Astrocyte of the hippocampus (primary cell): Measurements from ENCODE around the gene CHP1.
"Not testable (repeated sequence)": the region's sequence is repeated elsewhere in the genome, so short reads cannot be mapped to it uniquely, and the experiment has no call there.

Experiments used
- DNase-seq: peaks from one replicate; pipeline ENCODE4 v3.0.0; 2011; ENCODE audit warnings: low read depth, low spot score

The CHP1 gene

DNA sequence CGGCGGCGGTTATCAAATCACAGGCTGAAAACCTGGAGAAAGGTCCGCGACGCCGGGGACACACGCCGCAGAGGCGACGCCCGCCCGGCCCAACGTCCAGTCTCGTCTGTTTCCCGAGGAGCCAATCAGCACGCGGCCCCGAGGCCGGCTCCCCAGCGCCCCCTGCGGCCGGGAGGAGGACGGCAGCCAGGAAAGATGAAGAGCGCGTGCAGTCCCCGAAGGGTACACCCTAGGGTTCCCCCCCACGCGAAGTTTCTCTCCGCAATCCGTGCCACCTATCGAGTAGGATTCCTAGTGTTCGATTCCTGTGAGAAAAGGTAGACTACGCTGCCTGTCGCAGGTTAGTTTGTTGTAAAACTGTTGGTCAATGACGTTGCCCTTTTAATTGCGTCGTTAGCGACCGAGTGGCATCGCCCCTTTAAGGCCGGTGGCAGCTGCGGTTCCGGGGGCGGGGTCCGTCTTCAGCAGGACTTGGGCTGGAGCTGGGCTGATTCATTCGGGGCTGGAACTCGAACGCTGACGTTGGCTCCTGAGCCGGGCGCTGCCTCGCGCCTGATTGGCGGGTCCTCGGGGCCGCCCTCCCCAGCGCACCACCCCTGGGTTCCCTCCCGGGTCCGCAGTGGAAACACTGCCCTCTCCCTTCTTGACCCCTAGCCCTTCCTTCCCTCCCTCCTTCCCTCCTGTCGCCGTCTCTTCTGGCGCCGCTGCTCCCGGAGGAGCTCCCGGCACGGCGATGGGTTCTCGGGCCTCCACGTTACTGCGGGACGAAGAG lies at the start of gene CHP1, which contains the start of gene EXD1:
CHP1 (plus strand) TSS at position 619 of the 772 bp plus-strand sequence; CDS start at position 734, 115 bp downstream.
EXD1 (minus strand) TSS at position 108 of the 772 bp plus-strand sequence. CDS start 4,182 bp downstream, outside the sequence.
- peak; percentile 99 for DNase-seq

DNA sequence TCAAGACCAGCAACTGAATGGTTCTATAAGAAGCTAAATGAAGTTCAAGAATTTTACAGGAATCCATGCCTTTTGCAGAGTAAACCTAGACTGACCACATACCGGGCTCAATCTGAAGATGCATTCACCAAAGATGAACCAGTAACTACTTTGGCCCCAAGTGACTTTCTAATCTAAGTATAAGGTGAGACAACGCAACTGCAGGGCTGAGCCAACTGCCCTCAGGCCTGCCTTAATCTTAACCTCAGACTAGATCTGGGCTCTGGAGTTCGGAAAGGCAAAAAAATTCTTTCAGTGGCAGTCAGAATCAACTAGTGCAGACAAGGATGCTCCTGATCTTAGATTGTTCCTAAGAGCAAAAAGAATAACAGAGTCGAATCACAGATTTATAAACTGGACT lies 48.8 kb upstream of the CHP1 start:
- no peak for DNase-seq

DNA sequence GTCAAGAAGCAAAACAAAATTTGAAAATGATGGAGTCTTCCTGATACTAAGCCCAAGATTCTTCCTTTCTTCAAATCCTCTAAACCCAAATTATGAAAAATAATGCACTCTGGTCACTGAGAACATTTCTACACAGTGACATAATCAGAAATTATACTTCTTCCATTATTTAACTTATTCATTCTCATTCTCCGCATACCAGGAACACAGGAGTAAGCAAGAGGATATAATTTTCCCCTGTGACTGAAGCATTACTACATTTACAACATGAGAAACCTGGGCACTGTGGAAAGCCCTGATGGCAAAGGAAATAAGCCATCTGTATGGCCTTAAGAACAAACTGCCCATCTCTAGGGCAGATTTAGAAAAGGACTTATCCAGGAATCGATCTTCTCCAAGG lies 47.5 kb upstream of the CHP1 start:
- DNase-seq = peak; percentile 32

DNA sequence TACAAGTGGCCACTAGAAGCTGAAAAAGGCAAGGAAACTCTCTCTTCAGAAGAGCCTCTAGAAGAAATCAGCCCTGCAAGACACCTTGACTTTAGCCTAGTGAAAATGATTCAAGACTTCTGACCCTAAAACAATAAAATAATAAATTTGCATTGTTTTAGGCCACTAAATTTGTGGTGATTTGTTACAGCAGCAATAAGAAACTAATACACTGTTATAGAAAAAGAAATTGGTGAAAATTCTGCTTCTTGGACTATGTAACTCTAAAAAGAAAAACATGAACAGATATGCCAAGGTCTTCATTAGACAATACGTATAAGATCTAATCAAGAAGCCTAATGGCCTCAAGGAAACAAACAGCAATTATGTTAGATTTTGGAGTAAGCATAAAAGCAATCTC lies 36.6 kb upstream of the CHP1 start:
- no peak for DNase-seq

DNA sequence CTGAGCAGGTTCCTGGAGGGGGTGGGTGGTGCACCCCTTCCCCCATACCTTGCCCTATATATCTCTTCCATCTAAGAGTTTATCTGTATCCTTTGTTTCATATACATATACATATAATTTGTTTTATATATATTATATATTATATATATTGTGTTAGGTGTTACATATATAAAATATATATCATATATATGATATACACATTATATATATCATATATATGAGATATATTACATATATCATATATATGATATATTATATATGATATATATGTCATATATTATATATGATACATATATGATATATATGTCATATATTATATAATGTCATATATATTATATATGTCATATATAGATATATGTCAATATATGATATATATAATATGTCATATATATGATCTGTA lies 31.6 kb upstream of the CHP1 start:
- DNase-seq = no peak

DNA sequence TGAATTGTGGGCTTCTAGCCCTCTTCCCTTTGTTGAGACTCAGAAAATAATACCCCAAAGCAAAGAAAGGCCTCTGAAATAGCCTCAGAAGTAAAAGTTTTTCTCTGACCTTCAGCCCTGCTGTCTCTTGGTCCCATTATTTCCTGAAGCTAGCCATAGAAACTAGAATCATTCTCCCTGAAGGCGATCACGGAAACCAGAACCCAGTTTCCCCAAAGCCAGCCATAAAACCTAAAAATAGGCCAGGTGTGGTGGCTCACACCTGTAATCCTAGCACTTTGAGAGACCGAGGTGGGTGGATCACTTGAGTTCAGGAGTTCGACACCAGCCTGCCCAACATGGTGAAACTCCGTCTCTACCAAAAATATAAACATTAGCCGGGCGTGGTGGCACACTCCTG lies 27.7 kb upstream of the CHP1 start:
- DNase-seq = no peak

DNA sequence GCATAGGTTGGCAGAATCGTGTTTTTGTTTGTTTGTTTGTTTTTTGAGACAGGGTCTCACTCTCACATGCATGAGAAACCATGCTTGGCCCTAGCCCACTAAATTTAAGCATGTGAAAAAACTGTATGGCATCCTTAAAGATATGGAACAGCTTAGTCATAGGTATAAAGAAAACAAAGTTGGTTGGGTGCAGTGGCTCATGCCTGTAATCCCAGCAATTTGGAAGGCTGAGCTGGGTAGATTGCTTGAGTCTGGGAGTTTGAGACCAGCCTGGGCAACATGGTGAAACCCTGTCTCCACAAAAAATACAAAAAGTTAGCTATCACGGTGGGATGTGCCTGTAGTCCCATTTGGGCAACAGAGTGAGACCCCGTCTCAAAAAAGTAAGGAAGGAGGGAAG lies 25.8 kb upstream of the CHP1 start:
- DNase-seq = no peak

DNA sequence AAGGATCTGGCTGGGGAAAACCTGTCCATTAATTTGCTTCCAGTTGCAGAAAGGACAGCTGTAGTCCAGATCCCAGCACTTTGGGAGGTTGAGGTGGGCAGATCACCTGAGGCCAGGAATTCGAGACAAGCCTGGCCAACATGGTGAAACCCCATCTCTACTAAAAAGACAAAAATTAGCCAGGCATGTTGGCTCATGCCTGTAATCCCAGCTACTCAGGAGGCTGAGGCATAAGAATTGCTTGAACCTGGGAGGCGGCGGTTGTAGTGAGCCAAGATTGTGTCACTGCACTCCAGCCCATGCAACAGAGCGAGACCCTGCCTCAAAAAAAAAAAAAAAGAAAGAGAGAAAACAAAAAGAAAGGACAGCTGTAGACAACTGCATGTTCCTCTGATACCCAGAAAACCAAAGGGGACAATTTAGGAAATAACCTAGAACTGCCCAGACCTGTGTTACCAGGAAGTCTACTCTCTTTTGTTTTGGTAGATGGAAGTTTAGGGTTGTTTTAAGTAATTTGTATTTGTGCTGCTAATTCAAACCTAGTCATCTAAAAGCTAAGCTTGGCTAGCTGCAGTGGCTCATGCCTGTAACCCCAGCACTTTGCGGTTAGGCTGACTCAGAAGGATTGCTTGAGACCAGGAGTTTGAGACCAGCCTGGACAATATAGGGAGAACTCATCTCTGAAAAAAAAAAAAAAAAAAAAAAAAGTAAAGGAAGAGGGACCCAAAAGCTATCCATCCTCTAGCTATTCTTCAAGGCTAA lies 23.2 kb upstream of the CHP1 start:
- DNase-seq = peak; percentile 17

DNA sequence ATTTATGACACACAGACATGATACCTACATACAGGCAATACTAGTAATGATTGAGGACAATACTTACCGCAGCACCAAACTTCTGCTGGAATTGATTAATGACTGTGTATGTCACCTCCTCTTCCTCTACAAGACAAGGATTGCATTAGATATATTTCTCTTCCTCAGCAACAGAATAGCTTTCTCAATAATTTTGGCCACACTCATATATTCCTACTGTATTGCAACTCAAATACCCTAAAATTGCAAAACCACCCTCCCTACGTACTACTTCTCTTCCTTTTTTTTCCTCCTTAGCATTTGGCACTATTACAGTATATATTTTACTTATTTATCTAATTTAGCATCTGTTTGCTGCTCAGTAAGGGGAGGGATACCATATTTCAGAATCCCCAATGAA lies 15.4 kb upstream of the CHP1 start:
- DNase-seq = no peak

DNA sequence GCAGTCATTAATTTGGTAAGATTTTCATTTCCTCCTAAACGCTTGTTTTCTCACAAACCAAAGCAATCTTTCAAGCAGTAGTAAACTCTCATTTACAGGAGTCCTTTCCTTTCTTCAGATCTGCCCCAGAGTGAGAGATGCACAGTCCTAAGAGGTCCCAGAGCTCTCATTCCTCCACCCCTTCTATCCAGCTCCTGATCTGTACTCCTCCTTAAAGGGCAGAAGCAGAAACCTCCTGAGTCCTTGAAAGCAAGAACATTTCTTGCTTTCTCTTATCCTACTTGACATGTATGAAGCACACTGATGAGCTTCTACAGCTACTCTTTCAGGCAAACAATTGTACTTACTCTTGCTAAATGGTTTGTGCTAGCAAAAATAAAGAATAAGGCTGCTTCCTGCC lies 12.2 kb upstream of the CHP1 start:
- no peak for DNase-seq

DNA sequence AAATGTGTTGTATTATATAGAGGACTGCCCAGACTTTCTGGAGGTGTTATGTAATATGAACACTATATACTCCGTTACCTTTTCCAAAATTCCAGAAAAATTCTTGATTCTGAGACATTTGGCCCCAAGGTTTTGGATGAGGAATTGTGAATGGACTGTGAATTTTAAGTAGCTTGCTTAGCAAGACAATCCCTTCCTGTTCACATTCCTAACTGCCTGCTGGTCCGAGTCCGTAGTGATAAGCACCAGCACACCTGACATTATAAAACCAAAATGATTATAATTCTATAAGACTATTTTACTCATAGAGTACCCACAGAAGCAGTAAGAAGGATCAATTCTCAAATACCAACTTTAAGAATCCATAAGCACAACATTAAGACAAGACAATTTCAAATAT lies 11.7 kb upstream of the CHP1 start:
- no peak for DNase-seq

DNA sequence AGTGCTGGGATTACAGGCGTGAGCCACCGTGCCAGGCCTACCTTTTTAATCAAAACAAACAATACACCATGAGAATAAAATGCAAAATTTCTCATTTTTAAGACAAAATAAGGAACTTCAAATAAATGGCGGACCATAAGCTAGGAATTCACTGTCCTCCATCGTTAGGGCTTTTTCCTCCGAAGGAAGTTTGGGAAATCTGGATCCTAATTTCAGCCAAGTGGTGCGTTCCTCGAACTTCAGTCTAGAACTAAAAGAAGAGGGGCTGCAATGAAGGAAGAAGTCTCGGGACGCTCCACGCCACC lies 771 bp upstream of the CHP1 start:
- DNase-seq = no peak

DNA sequence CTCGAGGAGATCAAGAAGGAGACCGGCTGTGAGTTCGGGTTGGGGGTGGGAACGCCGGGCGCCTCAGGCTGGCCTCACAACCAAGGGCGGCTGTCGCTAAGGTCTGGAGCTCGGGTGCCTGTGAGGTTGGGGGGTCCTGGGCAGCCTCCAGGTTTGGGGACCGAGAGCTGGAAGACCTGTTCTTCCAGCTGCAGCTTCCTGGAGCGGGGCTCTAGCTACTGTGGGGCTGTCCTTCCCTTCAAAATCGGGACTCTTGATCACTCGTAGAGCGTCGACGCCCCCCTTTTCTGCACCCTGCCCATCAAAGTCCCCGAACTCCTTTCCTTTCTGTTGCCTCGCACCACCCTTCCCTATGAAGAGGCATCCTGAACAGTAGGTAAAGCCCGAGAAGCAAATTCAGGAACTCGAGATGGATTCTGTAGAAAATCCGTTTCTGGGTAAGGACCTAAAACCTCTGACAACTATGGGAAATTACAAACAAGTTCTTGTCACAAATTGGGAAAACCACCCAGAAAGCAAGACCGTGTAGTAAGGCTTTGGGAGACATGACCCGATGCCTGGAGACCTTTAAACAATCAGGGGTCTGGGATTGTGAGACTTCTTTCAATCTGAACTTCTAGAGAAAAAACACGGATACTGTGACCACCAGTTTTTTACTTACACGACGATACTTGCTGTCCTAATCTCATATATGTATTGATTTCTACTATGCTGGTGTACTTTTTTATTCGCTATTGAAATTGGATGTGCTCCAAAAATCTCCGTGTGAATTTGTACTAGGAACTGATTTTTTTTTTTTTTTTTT lies 556 bp downstream of the CHP1 start:
- no peak for DNase-seq

DNA sequence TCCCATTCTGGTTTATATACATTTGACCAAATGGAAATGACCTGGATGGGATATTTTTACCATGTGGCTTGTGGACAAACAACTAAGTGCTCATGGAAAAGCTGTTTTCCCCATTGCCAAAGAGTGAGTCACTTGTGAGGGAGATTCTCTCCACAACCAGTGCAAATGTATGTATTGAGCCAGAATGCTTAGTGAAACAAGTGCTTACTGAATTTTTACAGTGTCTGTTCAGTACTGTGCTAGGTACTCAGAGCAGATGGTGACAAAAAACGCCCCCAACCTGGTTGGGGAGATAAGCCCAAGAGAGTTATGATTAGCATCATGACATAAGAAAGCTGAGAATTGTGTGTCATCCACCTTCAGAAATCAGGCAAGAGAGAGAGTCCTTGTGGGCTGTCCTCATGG lies 2.3 kb downstream of the CHP1 start:
- DNase-seq = peak; percentile 65

DNA sequence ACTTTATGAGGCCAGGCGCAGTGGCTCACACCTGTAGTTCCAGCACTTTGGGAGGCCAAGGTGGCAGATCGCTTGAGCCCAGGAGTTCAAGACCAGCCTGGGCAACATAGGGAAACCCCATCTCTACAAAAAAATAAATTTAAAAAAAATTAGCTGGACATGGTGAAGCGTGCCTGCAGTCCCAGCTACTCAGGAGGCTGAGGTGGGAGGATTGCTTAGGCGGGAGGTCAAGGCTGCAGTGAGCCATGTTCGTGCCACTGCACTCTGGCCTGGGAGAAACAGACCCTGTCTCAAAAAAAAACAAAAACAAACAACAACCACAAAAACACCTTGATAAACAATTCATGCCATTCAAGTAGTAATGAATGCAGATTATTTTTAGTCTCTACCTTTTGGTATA lies 4.2 kb downstream of the CHP1 start:
- not testable (repeated sequence) for DNase-seq

DNA sequence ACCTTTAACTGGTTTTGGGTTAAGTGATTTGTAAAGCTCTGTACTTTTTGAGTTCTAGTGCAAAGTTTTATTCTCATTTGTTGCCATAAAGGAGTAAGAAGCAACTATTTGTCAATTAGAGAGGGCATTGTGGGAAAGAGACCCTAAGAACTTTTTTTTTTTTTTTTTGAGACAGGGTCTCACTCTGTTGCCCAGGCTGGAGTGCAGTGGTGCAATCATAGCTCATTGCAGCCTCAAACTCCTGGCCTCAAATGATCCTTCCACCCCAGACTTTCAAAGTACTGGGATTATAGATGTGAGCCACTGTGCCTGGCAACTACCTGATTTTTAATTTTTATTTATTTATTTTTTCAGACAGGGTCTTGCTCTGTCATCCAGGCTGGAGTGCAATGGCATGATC lies 4.9 kb downstream of the CHP1 start:
- DNase-seq = no peak

DNA sequence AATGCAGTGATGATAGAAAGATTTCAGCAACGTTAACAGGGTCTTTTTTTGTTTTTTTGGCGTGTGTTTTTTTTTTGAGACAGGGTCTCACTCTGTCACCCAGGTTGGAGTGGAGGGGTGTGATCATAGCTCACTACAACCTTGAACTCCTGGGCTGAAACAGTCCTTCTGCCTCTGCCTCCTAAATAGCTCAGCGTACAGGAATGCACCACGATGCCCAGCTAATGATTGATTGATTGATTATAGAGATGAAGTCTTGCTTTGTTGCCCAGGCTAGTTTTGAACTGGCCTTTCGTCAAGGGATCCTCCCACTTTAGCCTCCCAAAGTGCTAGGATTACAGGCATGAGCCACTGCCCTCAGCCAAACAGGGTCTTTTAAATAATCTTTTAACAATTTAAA lies 7.0 kb downstream of the CHP1 start:
- DNase-seq = no peak

DNA sequence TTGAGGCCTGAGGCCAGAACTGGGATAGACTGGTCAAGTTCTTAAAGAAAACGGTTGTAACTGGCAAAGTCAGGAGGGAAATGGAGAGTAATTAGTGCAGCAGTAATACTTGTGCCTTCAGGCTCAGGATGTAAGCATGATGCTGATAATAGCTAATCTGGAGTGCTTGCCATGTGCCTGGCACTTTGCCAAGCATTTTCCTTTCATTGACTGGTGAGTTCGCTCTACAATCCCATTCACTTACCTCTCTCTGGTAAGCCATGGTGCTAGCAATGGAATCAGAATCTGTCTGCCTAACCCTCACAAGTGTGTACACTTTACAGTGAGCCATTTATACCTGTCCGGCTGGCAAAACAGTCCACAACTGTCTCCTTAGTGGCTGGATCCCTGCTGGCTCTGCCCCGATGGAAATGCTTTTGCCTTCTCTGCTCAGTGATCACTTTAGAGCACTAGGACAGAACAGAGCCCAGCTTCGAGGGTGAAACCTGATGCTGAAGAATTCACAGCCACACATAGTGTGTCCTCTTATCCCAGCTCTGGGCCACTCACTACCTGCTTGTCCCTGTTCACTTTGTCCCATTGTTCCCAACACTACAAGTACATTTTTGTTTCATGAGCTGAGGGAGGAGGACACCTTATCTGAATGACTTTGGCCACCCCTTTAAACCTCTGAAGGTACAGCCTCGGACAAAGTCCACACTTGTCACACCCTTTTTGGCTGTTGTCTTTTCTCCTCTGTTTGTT lies 10.3 kb downstream of the CHP1 start:
- peak; percentile 62 for DNase-seq

DNA sequence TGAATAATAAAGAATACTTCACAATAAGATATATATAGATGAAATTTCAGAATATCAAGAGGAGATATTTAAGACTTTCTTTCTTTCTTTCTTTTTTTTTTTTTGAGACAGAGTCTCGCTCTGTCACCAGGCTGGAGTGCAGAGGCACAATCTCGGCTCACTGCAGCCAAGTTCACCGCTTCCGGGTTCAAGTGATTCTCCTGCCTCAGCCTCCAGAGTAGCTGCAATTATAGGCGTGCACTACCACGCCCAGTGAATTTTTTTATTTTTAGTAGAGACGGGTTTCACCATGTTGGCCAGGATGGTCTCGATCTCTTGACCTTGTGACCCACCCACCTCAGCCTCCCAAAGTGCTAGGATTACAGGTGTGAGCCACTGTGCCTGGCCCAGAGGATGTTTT lies 19.7 kb downstream of the CHP1 start:
- DNase-seq = not testable (repeated sequence)

DNA sequence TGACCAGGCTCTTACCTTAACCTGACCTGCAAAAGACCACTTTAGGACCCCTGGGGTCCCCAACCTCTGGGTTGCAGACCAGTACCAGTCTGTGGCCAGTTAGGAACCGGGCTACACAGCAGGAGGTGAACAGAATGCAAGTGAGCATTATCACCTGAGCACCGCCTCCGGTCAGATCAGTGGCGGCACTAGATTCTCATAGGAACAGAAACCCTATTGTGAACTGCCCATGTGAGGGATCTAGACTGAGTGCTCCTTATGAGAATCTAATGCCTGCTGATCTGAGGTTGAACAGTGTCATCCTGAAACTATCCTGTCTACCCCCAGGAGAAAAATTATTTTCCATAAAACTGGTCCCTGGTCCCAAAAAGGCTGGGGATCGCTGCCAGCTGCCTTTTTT lies 20.3 kb downstream of the CHP1 start:
- DNase-seq = no peak

DNA sequence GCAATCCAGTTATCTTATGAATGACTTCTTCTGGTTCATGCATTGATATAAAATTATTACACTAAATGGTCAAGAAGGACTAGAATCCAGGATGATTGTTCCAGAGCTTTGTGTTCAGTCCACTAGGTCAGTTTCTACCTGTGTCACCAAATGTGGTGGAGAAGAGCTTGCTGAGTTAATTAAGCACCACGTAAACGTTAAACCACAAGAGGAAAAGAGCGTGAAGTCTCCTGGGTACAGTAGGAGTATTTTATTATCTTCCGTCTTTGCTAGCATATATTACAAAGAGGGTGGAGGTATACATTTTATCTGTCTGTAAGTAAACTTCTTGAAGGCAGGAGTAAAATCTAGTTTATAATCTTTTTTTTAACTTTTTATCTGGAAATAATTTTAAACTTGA lies 23.5 kb downstream of the CHP1 start:
- DNase-seq = no peak

DNA sequence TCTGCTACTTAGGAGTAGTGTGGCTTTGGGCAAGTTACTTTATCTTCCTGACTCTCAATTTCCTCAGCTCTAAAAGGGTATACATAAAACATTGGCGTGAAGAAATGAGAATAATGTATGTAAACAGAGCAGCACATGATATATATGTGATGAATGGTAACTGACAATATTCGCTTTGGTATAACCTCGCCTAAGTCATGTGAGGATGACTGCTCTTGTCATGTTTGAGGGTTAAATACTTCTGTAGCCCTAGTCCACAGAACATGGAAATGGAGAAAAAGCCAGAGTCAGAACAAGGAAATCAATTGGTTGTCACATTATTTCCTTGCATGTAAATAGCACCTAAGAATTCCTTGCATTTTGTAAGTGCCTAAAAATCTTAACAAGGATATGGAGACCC lies 25.0 kb downstream of the CHP1 start:
- DNase-seq = no peak
